ENCODE measurements around the gene PDZK1IP1. TPM values are rescaled to one million over a fixed set of nuclear protein-coding genes. Genes with fewer than 3 reads are reported as not detected.
A peak's percentile ranks its signal among the peaks of the same experiment; 100 is the strongest.
"Not testable (repeated sequence)": the region's sequence is repeated elsewhere in the genome, so short reads cannot be mapped to it uniquely, and the experiment has no call there.

Gene PDZK1IP1
- total RNA-seq, 2 donors from 2014 or later = 30.6 TPM; not detected in 1

DNA sequence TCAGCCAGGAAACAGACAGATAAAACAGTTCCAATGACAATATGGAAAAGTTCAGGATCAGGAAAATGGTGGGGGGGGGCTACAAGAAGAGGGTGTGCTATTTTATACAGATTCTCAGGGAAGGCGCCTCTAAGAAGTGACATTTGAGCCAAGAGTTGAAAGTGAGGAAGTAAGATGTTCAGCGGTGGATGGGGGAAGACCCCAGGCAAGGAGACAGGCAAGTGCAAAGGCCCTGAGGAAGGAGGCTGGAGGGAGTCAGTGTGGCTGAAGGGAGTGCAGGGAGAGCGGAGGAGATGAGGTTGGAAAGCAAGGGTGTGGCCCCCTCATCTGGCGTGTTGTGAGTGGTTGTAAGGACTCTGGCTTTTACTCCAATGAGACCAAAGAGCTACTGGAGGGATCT, 8.4 kb upstream of the PDZK1IP1 start:
- peaks cover 56% of the 10 kb centered on the region for H3K27me3 Mint-ChIP-seq
- DNase-seq = no peak
- H3K4me3 Mint-ChIP-seq = no peak overlapping the region

DNA sequence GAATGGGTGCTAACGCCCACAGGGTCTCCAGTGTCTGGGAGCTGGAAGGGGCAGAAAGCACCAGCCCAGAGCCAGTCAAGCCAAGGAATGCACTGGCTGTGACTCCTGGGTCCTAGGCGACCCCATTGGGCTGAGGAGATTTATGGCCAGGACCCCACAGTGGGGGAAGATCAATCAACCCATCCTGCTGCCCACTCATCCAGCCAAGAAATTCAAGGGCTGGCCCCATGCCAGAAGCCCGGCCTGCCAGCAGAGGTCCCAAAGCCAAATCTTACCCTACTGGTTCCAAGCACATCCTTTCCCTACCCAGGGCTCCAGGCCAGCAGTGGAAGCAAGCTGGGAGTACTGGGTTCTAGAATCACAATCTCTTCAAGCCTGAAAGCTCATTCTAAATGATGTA, 6.8 kb upstream of the PDZK1IP1 start:
- peaks cover 62% of the 10 kb centered on the region for H3K27me3 Mint-ChIP-seq
- H3K4me1 Mint-ChIP-seq = peaks cover 11% of the 10 kb centered on the region
- ATAC-seq = no peak
- peaks cover 15% of the 10 kb centered on the region for H3K36me3 Mint-ChIP-seq (ENCODE audit: low read depth)
- no peak for DNase-seq
- H3K27ac Mint-ChIP-seq = no peak overlapping the region
- H3K9me3 ChIP-seq (ENCODE audit: control insufficient read depth, low read length, poor library complexity, severe bottlenecking) = no peaks in the 10 kb centered on the region
- no peak overlapping the region for H3K4me3 Mint-ChIP-seq

More for the DNA sequence above, 8.4 kb upstream of the PDZK1IP1 start:
- Mint-ChIP-seq H3K27ac (no peak overlapping the region), H3K4me1 (peaks cover 10% of the 10 kb centered on the region), H3K36me3 (ENCODE audit: low read depth) (peaks cover 15% of the 10 kb centered on the region)
- H3K9me3 ChIP-seq (ENCODE audit: control insufficient read depth, low read length, poor library complexity, severe bottlenecking) = no peaks in the 10 kb centered on the region
- ATAC-seq = no peak

DNA sequence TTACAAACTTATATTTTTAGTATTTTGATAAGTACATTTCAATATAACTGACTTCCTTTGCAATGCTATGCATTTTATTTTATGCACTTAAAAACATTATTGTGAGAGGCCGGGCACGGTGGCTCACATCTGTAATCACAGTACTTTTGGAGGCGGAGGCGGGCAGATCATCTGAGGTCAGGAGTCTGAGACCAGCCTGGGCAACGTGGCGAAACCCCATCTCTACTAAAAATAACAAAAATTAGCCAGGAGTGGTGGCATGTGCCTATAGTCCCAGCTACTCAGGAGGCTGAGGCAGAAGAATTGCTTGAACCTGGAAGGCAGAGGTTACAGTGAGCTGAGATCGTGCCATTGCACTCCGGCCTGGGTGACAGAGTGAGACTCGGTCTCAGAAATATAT, 6.1 kb upstream of the PDZK1IP1 start:
- peaks cover 59% of the 10 kb centered on the region for H3K27me3 Mint-ChIP-seq
- not testable (repeated sequence) for H3K27ac Mint-ChIP-seq; H3K9me3 ChIP-seq (ENCODE audit: control insufficient read depth, low read length, poor library complexity, severe bottlenecking); DNase-seq; H3K4me3 Mint-ChIP-seq; ATAC-seq
- peaks cover 15% of the 10 kb centered on the region for H3K36me3 Mint-ChIP-seq (ENCODE audit: low read depth)
- H3K4me1 Mint-ChIP-seq = peaks cover 11% of the 10 kb centered on the region

- no peaks in the 10 kb centered on the region for H3K9me3 ChIP-seq (ENCODE audit: control insufficient read depth, low read length, poor library complexity, severe bottlenecking)
- H3K27ac Mint-ChIP-seq = no peak overlapping the region
- H3K36me3 Mint-ChIP-seq (ENCODE audit: low read depth) = peaks cover 15% of the 10 kb centered on the region
- DNase-seq (no peak), ATAC-seq (no peak)
- peaks cover 11% of the 10 kb centered on the region for H3K4me1 Mint-ChIP-seq
- no peak overlapping the region for H3K4me3 Mint-ChIP-seq
- H3K27me3 Mint-ChIP-seq = peaks cover 43% of the 10 kb centered on the region
These were observed 4.5 kb upstream of the PDZK1IP1 start for GRCh38 chr1:47194311-47194710.

DNA sequence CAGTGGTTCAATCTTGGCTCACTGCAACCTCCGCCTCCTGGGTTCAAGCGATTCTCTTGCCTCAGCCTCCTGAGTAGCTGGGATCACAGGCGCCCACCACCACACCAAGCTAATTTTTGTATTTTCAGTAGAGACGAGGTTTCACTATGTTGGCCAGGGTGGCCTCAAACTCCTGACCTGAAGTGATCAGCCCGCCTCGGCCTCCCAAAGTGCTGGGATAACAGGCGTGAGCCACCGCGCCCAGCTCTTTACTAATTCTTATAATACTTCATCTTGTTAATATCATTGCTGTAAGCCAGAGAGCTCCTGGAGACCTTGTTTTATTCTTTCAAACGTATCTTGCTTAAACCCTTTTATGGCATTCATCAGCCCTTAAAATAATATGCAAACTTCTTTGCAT, 3.7 kb upstream of the PDZK1IP1 start:
- H3K27ac Mint-ChIP-seq; H3K9me3 ChIP-seq (ENCODE audit: control insufficient read depth, low read length, poor library complexity, severe bottlenecking); H3K4me1 Mint-ChIP-seq; H3K4me3 Mint-ChIP-seq; ATAC-seq; DNase-seq; H3K36me3 Mint-ChIP-seq (ENCODE audit: low read depth): not testable (repeated sequence)
- peaks cover 34% of the 10 kb centered on the region for H3K27me3 Mint-ChIP-seq

GRCh38 chr1:47192458-47193384, 2.9 kb upstream of the PDZK1IP1 start:
- DNase-seq = peak; percentile 37 to 62 (median 43)
- ATAC-seq = peak; percentile 78
- Mint-ChIP-seq H3K4me1 (peaks cover 7% of the 10 kb centered on the region), H3K27ac (no peak overlapping the region), H3K27me3 (peaks cover 27% of the 10 kb centered on the region), H3K4me3 (no peak overlapping the region), H3K36me3 (ENCODE audit: low read depth) (peaks cover 3% of the 10 kb centered on the region)
- no peaks in the 10 kb centered on the region for H3K9me3 ChIP-seq (ENCODE audit: control insufficient read depth, low read length, poor library complexity, severe bottlenecking)

DNA sequence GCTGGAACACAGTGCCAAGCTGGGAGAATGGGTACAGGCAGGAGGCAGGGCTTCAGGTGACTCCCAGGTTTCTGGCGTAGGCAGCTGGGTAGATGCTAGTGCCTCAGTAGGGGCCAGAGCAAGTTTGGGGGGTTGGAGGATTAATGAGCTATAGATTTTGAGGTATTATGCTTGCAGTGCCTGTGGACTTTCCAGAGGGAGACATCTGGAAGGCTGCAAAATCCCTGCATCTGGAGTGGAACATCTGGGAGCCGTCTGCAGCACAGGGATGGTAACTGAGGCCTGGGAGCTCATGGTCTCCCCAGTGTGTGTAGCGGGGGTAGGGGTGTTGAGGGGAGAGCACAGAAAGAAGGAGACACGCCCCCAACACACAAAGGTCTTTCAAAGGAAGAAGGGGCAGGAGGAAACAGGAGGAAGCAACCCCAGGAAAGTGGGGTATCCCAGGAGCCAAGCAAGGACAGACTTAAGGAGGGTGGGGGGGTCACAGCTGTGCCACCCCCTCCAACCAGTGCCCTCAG, 2.2 kb upstream of the PDZK1IP1 start:
- no peak for ATAC-seq
- no peak overlapping the region for H3K27ac Mint-ChIP-seq
- H3K4me1 Mint-ChIP-seq = peaks cover 7% of the 10 kb centered on the region
- H3K4me3 Mint-ChIP-seq = no peak overlapping the region
- H3K27me3 Mint-ChIP-seq = peaks cover 23% of the 10 kb centered on the region
- H3K36me3 Mint-ChIP-seq (ENCODE audit: low read depth) = peaks cover 3% of the 10 kb centered on the region
- H3K9me3 ChIP-seq (ENCODE audit: control insufficient read depth, low read length, poor library complexity, severe bottlenecking) = no peaks in the 10 kb centered on the region
- DNase-seq = no peak

DNA sequence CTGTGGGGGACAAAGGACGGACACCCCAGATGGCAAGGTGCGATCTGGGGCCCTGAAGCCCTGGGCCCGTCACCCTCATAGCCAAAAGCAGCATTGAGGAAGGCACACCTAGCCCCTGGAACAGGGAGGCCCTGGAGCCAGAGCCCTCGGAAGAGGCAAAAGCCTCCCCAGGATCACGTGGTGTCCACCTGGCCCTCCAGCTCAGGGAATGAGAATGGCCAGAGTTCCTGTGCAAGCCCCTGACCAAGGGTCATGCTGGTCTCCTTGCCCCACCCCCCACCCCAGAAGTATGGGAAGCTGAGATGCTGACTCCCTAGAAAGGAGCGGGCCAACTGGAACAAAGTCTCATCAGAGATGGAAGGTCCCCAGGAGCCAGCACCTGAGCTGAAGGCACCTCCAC, 1.0 kb upstream of the PDZK1IP1 start:
- H3K36me3 Mint-ChIP-seq (ENCODE audit: low read depth) = peaks cover 3% of the 10 kb centered on the region
- no peaks in the 10 kb centered on the region for H3K9me3 ChIP-seq (ENCODE audit: control insufficient read depth, low read length, poor library complexity, severe bottlenecking)
- H3K27ac Mint-ChIP-seq = no peak overlapping the region
- H3K27me3 Mint-ChIP-seq = peaks cover 23% of the 10 kb centered on the region
- peaks cover 9% of the 10 kb centered on the region for H3K4me1 Mint-ChIP-seq
- H3K4me3 Mint-ChIP-seq = no peak overlapping the region
- no peak for ATAC-seq
- DNase-seq = no peak

DNA sequence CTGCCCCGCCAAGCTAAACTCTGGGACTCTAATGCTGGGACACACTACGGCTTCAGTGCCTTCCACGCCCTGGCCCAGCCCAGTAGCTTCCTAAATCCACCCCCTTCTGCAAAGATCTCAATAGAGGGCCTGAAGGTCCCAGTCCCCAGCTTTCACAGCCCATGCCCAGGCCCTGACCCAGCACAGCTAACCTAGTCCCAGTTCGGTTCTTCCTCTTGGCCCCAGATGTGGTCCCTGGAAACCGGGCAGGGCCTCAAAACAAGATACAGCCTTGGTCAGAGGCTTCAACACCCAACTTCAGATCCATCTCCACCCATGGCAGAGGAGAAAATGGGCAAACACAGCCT, 646 bp upstream of the PDZK1IP1 start:
- Mint-ChIP-seq H3K36me3 (ENCODE audit: low read depth) (peaks cover 3% of the 10 kb centered on the region), H3K27ac (no peak overlapping the region), H3K4me1 (peaks cover 9% of the 10 kb centered on the region), H3K27me3 (peaks cover 26% of the 10 kb centered on the region), H3K4me3 (no peak overlapping the region)
- DNase-seq = no peak
- no peak for ATAC-seq
- H3K9me3 ChIP-seq (ENCODE audit: control insufficient read depth, low read length, poor library complexity, severe bottlenecking) = no peaks in the 10 kb centered on the region

DNA sequence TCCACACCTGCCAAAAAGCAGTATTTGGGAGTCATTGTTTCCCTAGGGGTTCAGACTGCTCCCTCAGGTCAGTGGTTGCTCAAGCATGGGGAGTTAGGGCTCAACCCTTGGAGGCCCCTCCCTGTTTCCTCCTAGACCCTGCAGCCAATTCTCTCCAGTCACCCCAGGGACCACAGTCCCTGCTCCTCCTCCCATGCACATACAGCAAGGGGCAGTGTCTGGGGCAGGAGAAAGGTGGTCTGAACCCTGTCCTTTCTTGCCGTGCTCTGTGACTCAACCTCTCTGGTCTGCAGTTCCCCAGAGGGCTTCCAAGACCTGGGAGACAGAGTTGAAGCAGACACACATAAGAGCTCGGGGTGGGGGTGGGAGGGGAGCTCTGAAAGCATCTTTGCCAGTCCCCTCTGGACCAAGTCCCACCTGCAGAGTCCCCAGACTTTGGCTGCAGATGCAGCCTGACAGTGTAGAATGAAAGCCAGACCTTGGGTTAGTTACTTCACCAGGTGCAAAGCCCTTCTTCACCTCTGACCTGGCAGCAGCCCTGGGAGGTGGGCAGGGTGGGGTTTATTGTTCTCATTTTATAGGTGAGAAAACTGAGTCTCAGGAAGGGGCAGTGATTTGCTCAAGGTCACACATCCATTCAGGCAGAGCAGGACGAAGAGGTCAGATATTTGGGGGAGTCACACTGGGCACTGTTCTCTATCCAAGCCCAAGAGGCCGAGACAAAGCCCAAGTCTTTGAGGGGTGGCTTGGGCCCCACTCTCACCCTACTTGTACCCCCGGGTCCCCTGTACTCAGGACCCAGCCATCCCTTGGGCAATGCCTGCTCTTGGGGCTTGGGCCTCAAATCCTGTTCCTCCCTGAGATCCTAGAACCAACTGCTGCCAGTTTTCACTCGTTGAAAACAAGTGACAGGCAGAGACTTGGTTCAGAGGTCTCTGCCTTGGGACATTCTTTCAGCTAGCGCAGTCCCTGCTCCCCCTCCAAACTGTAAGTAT, 748 bp downstream of the PDZK1IP1 start:
- no peak for ATAC-seq
- peaks cover 9% of the 10 kb centered on the region for H3K4me1 Mint-ChIP-seq
- DNase-seq = no peak
- H3K36me3 Mint-ChIP-seq (ENCODE audit: low read depth) = peaks cover 6% of the 10 kb centered on the region
- peaks cover 24% of the 10 kb centered on the region for H3K27me3 Mint-ChIP-seq
- no peak overlapping the region for H3K4me3 Mint-ChIP-seq
- H3K27ac Mint-ChIP-seq = no peak overlapping the region
- no peaks in the 10 kb centered on the region for H3K9me3 ChIP-seq (ENCODE audit: control insufficient read depth, low read length, poor library complexity, severe bottlenecking)

DNA sequence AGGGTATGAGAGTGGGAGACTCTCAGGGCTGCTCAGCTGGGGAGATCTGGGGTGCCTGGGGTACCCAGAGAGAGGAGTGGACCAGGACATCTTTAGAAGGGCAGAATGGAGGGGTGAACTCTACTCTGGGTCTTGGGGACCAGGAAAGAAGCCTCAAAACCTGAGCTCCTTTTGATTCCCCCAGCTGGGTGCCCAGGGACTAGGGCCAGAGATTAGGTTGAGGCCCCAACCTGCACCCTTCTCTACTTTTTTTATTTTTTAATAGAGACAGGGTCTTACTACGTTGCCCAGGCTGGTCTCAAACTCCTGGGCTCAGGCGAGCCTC, 1.9 kb downstream of the PDZK1IP1 start:
- DNase-seq = no peak
- no peak for ATAC-seq
- H3K4me1 Mint-ChIP-seq = peaks cover 5% of the 10 kb centered on the region
- peaks cover 3% of the 10 kb centered on the region for H3K36me3 Mint-ChIP-seq (ENCODE audit: low read depth)
- H3K9me3 ChIP-seq (ENCODE audit: control insufficient read depth, low read length, poor library complexity, severe bottlenecking) = no peaks in the 10 kb centered on the region
- H3K4me3 Mint-ChIP-seq = no peak overlapping the region
- H3K27me3 Mint-ChIP-seq = peaks cover 26% of the 10 kb centered on the region
- H3K27ac Mint-ChIP-seq = no peak overlapping the region

DNA sequence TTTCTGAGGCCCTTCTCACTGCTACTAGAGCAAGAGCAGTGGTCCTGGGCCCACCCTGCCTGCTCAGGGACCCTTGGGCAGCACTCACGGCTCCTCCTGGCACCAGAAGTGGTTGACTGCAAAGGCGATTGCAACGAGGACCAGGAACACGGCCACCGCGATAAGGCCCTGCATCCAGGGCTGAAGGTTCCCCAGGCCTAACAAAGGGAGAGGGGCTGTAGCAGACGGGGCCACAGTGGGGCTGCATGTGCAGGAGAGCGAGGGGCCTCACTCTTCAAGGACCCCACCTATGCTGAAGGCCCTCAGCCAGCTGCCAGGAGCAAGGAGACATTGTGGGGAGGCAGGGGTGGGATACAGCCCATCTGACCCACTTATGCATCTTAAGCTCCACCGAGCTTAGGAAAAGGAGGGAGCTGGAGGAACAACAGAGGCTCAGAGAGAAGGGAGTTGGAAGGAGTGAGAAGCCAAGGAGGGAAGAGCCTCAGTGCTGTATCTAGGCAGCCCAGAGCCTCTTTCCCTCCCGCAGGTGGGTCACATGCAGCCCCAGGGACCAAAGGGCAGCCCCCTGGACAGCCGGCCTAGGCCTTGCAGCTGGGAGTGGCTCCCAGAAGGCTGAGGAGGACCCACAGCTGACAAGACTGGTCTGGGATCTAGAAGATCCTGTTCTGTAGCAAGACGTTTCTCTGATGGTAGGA, 2.5 kb downstream of the PDZK1IP1 start:
- H3K36me3 Mint-ChIP-seq (ENCODE audit: low read depth) = peaks cover 3% of the 10 kb centered on the region
- H3K4me3 Mint-ChIP-seq = no peak overlapping the region
- ATAC-seq (no peak), DNase-seq (no peak)
- peaks cover 26% of the 10 kb centered on the region for H3K27me3 Mint-ChIP-seq
- no peak overlapping the region for H3K27ac Mint-ChIP-seq
- no peaks in the 10 kb centered on the region for H3K9me3 ChIP-seq (ENCODE audit: control insufficient read depth, low read length, poor library complexity, severe bottlenecking)
- H3K4me1 Mint-ChIP-seq = peaks cover 3% of the 10 kb centered on the region
